Measurements from ENCODE around the gene DDAH2.

DNA sequence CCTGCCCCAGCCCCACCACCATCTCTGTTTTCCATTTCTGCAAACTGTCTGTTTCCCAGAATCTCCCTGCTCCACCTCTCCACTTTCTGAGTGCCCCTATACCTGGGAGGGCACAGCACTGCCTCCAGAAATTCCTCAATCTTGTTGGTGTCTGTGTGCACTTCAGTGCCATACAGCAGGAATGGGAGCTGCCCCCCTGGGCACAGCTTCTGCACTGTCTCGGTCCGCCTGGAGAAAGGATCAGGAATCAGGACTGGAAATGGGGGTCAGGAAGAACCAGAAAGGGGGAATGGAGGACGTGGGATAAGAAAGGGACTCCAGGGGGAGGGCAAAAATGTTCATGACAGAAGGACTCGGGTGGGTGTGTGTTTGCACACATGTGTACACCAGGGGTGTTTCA, 4.6 kb upstream of the DDAH2 start:
- no peak for TF ChIP-seq POLR2AphosphoS5 (IDR thresholded peaks at IDR 0.05; ENCODE audit: low read depth, low read length)
- TF ChIP-seq POLR2A (IDR thresholded peaks at IDR 0.05; ENCODE audit: low read depth, low read length): no peak
- no peak for TF ChIP-seq TAF1 (IDR thresholded peaks at IDR 0.05; ENCODE audit: borderline replicate concordance, low read depth, low read length)
